ENCODE data around the gene RPLP1.

The RPLP1 gene

DNA sequence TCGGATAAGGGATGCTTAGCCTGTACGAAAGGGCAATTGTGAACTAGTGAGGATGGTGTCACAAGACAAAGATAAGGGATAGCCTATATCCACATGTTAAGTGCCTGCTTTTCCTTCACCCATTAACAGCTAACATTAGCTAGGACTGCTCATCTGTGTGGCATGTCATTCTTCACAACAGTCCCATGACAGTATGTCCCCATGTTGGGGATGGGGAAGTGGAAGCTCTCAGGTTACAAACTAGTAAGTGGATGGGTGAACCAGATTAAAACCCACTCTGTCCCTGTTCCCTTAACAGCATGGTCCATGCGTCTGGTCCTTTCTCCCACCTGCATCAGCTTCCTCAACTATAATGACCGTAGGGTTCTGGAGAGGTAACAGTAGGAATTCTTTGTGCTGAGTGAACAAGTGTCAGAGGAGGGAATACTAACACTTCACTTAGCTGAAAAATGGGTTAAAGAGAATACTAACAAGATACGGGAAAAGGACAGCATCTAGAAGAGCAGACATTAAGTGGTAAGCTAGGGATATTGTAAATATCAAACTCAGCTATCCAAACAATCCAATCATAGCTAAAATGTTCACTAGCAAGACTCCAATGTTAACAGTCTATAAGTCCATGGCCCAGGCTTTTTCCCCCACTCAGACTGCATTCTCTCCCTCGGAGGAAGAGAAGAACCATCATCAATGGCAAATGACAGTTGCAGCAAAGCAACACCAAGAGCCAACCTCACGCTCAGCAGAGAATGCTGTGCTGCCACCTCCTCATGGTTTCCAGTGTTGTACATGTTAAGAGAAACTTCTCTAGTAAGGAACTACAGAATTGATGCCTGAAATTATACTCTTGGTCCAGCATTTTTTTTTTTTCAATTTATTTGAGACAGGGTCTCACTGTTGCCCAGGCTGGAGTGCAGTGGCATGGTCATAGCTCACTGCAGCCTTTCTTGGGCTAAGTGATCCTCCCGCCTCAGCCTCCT, 5.0 kb downstream of the RPLP1 start:
- H3F3A ChIP-seq (ENCODE audit: insufficient read depth, low read length), result peaks cover 16% of the 10 kb centered on the region
- H3K79me2 ChIP-seq (ENCODE audit: insufficient read depth, low read length), result peaks cover 25% of the 10 kb centered on the region
- peaks cover 23% of the 10 kb centered on the region for H3K4me1 ChIP-seq (ENCODE audit: insufficient read depth, low read length, severe bottlenecking)
- H4K20me1 ChIP-seq (ENCODE audit: insufficient read depth, low read length), result no peaks in the 10 kb centered on the region
- H3K4me2 ChIP-seq (ENCODE audit: low read length), result no peak overlapping the region
- no peaks in the 10 kb centered on the region for H3K9me2 ChIP-seq (ENCODE audit: low read depth, low read length)
- H3K27me3 ChIP-seq (ENCODE audit: insufficient read depth, low read length), result no peaks in the 10 kb centered on the region
- H3K9ac ChIP-seq (ENCODE audit: low read length), result no peak overlapping the region
- no peaks in the 10 kb centered on the region for H3K9me3 ChIP-seq (ENCODE audit: low read length)
- peaks cover 48% of the 10 kb centered on the region for H3K36me3 ChIP-seq (ENCODE audit: insufficient read depth, low read length)
- no peak for TF ChIP-seq EZH2 (IDR thresholded peaks at IDR 0.05; ENCODE audit: borderline replicate concordance, low read length)
- TF ChIP-seq, protein P1, sequence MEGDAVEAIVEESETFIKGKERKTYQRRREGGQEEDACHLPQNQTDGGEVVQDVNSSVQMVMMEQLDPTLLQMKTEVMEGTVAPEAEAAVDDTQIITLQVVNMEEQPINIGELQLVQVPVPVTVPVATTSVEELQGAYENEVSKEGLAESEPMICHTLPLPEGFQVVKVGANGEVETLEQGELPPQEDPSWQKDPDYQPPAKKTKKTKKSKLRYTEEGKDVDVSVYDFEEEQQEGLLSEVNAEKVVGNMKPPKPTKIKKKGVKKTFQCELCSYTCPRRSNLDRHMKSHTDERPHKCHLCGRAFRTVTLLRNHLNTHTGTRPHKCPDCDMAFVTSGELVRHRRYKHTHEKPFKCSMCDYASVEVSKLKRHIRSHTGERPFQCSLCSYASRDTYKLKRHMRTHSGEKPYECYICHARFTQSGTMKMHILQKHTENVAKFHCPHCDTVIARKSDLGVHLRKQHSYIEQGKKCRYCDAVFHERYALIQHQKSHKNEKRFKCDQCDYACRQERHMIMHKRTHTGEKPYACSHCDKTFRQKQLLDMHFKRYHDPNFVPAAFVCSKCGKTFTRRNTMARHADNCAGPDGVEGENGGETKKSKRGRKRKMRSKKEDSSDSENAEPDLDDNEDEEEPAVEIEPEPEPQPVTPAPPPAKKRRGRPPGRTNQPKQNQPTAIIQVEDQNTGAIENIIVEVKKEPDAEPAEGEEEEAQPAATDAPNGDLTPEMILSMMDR (IDR thresholded peaks at IDR 0.05; ENCODE audit: low read length), result no peak
- H2AFZ ChIP-seq (ENCODE audit: low read length), result no peak overlapping the region
- H3K4me3 ChIP-seq (ENCODE audit: low read depth, low read length, poor library complexity, severe bottlenecking), result no peak overlapping the region
- peak overlapping the region; percentile 23 for H3K27ac ChIP-seq (ENCODE audit: low read depth, low read length, poor library complexity, severe bottlenecking)

DNA sequence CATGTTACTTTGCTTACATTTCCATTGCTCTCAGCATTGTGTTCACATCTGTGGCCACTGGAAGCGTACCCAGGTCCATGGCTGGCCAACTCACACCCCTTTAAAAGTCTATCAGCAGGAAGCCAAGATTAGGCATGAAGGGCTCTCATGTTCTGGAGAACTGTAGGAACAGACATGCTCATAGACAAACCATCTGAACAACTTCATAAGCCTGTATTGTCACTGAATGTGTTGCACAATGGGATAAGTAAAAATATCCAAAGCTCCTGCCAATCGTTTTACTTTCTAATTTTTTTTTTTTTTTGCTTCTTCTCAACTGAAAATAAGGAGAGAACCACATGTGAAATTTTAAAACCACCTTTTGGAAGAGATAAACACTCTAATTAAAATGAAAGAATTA, 6.4 kb downstream of the RPLP1 start:
- H3K36me3 ChIP-seq (ENCODE audit: insufficient read depth, low read length), result peaks cover 37% of the 10 kb centered on the region
- no peak overlapping the region for H3K4me2 ChIP-seq (ENCODE audit: low read length)
- no peak for TF ChIP-seq EZH2 (IDR thresholded peaks at IDR 0.05; ENCODE audit: borderline replicate concordance, low read length)
- TF ChIP-seq, protein P1 (IDR thresholded peaks at IDR 0.05; ENCODE audit: low read length), result no peak
- peaks cover 30% of the 10 kb centered on the region for H3K4me1 ChIP-seq (ENCODE audit: insufficient read depth, low read length, severe bottlenecking)
- H2AFZ ChIP-seq (ENCODE audit: low read length), result no peak overlapping the region
- no peak overlapping the region for H3K27ac ChIP-seq (ENCODE audit: low read depth, low read length, poor library complexity, severe bottlenecking)
- H3K27me3 ChIP-seq (ENCODE audit: insufficient read depth, low read length), result no peaks in the 10 kb centered on the region
- H3K4me3 ChIP-seq (ENCODE audit: low read depth, low read length, poor library complexity, severe bottlenecking), result no peak overlapping the region
- peaks cover 12% of the 10 kb centered on the region for H3K79me2 ChIP-seq (ENCODE audit: insufficient read depth, low read length)
- no peaks in the 10 kb centered on the region for H4K20me1 ChIP-seq (ENCODE audit: insufficient read depth, low read length)
- no peaks in the 10 kb centered on the region for H3K9me2 ChIP-seq (ENCODE audit: low read depth, low read length)
- H3K9ac ChIP-seq (ENCODE audit: low read length), result no peak overlapping the region
- peaks cover 16% of the 10 kb centered on the region for H3F3A ChIP-seq (ENCODE audit: insufficient read depth, low read length)
- no peaks in the 10 kb centered on the region for H3K9me3 ChIP-seq (ENCODE audit: low read length)

- peaks cover 19% of the 10 kb centered on the region for H3K4me1 ChIP-seq (ENCODE audit: insufficient read depth, low read length, severe bottlenecking)
- no peaks in the 10 kb centered on the region for H3K9me2 ChIP-seq (ENCODE audit: low read depth, low read length)
- no peak overlapping the region for H3K4me2 ChIP-seq (ENCODE audit: low read length)
- no peak overlapping the region for H2AFZ ChIP-seq (ENCODE audit: low read length)
- H3K4me3 ChIP-seq (ENCODE audit: low read depth, low read length, poor library complexity, severe bottlenecking), result no peak overlapping the region
- TF ChIP-seq EZH2 (IDR thresholded peaks at IDR 0.05; ENCODE audit: borderline replicate concordance, low read length), result no peak
- TF ChIP-seq, protein P1 (IDR thresholded peaks at IDR 0.05; ENCODE audit: low read length), result no peak
- no peak overlapping the region for H3K9ac ChIP-seq (ENCODE audit: low read length)
- no peaks in the 10 kb centered on the region for H4K20me1 ChIP-seq (ENCODE audit: insufficient read depth, low read length)
- peaks cover 23% of the 10 kb centered on the region for H3K36me3 ChIP-seq (ENCODE audit: insufficient read depth, low read length)
- H3K79me2 ChIP-seq (ENCODE audit: insufficient read depth, low read length), result no peaks in the 10 kb centered on the region
- 0 out of 2 replicates have a peak, but pooled peaks cover 6% of the 10 kb centered on the region for H3K27me3 ChIP-seq (ENCODE audit: insufficient read depth, low read length)
- H3F3A ChIP-seq (ENCODE audit: insufficient read depth, low read length), result peaks cover 6% of the 10 kb centered on the region; the same call in 1 of the 2 replicates
- no peaks in the 10 kb centered on the region for H3K9me3 ChIP-seq (ENCODE audit: low read length)
- no peak overlapping the region for H3K27ac ChIP-seq (ENCODE audit: low read depth, low read length, poor library complexity, severe bottlenecking)
Measured at GRCh38 chr15:69460481-69460880, 7.9 kb downstream of the RPLP1 start.

Data from OCI-LY1 (cell line).